ENCODE data around the gene IL27RA.

The IL27RA gene

DNA sequence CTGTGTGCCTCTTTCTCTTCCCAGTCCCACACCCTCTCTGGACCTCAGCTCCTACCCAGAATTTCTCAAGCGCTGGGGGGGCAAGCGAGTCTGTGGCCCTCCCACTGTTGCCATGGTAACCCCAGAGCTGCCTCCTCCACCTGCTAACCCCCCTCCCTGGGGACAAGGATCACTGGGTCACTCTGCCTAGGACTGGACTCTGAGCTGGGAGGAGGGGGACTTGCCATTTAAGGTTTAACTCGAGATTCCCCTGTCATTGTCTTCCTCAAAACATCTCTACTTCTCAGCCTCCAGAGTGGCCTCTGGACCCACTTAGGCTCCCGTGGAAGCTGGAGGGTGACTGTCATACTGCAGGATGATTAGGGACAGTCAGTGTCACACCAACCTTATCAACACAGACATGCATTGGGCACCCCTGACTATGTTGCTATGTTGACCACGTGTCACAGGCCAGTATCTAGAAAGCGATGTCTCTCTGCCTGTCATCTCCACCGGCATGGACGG lies 28.1 kb downstream of the IL27RA start:
- DNase-seq (ENCODE audit: low read depth): no peak

DNA sequence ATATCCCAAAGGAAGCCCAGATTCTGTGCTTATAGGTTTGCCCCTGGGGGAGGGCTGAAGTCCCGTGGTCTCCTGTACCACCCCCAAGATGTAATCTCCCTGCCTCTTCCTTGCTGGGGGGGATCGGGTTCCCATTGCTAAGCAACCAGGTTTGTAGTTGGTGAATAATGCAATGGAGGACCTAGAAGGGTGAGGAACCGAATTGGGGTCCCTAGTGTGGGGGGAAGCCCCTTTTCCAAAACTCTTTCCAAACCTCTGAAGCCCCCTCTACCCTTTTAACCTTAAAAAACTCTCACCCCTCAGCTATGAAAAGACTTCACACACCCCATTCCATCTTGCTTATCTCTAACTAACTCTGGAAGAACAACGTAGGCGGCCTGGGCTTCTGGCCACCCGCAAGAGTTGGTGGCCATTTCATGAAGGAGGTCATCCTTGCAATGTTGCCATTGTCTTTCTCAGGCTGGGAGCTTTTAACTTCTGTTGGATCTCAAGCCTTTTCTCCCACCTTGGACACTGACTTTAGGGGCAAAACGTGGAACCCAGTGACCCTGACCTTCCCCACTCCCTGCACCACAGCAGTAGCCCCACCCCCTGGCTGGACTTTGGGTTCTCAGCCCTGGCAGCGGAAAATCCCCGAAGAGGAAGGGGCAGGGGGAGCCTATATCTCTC lies 29.7 kb downstream of the IL27RA start:
- no peak for DNase-seq (ENCODE audit: low read depth)

GRCh38 chr19:14061751-14062557 lies 30.4 kb downstream of the IL27RA start, which contains the start of gene PALM3:
Gene PALM3 (minus strand): TSS chr19:14062076. CDS start chr19:14061980, 96 bp downstream.
- DNase-seq (ENCODE audit: low read depth): no peak

- no peak for DNase-seq (ENCODE audit: low read depth)
These were observed 30.9 kb downstream of the IL27RA start for GRCh38 chr19:14062558-14062855.

DNA sequence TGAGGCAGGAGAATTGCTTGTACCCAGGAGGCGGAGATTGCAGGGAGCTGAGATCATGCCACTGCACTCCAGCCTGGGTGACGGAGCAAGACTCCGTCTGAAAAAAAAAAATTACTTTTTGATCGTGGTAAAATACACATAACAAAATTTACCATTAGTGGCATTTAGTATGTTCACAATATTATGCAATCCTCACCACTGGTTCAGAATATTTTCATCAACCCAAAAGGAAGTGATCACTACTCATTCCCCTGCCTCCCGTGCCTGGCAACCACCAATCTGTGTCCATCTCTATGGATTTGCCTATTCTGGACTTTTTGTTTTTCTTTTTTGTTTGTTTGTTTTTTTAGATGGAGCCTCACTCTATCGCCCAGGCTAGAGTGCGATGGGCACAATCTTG lies 31.5 kb downstream of the IL27RA start:
- DNase-seq (ENCODE audit: low read depth): no peak

DNA sequence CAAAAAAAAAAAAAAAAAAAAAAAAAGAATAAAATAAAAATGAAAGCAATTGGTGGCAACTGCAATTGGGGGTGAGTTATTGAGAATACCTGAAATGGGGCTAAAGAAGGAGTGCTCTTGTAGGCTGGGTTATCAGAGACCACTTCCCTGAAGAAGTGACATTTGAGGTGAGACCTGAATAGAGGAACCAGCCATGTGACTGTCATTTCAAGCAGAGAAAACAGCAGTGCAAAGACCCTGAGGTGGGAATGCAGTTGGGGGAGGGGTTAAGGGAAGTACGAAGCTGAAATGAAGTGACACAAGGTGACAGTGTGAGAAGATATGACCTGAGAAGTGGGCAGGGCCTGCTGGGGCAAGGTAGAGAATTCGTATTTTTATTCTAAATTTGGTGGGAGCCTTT lies 34.6 kb downstream of the IL27RA start:
- no peak for DNase-seq (ENCODE audit: low read depth)

DNA sequence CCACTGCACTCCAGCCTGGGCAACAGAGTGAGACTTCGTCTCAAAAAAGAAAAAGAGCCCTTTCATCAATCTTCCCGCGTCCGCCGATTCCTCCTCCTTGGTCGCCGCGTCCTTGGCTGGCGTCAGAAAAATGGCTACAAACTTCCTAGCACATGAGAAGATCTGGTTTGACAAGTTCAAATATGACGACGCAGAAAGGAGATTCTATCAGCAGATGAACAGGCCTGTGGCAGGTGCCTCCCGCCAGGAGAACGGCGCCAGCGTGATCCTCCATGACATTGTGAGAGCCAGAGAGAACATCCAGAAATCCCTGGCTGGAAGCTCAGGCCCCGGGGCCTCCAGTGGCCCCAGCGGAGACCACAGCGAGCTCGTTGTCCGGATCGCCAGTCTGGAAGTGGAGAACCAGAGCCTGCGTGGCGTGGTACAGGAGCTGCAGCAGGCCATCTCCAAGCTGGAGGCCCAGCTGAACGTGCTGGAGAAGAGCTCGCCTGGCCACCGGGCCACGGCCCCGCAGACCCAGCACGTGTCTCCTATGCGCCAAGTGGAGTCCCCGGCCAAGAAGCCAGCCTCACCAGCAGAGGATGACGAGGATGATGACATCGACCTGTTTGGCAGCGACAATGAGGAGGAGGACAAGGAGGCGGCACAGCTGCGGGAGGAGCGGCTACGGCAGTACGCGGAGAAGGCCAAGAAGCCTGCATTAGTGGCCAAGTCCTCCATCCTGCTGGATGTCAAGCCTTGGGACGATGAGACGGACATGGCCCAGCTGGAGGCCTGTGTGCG lies 38.9 kb downstream of the IL27RA start:
- no peak for DNase-seq (ENCODE audit: low read depth)

DNA sequence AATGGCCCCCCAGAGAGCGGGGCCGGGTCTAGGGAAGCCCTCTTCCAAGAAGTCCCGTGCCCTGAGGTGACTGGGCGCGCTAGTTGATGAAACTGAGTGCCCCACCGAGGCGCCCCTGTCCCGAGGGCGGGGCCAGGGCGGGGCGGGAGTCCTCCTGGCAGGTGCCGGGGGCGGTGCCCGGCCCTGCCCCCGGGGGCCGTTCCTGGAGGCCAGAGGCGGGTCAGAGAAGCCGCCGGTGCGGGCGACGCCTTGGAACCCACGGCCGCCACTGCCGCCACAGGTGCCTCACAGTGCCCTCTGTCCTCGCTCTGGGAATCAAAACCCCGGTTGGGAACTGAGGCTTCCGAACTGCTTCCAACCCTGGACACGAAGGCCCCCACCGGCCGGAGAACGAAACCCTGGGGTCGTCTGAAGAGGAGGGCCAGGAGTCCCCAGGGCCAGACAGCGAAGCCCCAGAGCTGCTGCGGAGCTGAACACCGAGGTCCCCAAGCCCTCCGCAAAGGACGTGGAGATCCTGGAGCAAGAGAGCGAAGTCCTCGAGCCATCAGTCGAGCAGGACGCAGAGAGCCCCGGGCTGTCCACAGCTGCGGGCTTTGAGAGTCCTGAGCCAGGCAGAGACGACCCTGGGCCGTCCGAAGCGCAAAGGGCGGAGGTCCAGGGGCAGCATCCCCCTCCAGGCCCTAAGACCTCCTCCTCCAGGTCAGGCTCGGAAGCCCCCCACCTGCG lies 41.1 kb downstream of the IL27RA start, which contains the start of gene MISP3:
TSS of gene MISP3 (plus strand) at position 252 of the 726 bp plus-strand sequence. CDS start 524 bp downstream, outside the sequence.
- no peak for DNase-seq (ENCODE audit: low read depth)

DNA sequence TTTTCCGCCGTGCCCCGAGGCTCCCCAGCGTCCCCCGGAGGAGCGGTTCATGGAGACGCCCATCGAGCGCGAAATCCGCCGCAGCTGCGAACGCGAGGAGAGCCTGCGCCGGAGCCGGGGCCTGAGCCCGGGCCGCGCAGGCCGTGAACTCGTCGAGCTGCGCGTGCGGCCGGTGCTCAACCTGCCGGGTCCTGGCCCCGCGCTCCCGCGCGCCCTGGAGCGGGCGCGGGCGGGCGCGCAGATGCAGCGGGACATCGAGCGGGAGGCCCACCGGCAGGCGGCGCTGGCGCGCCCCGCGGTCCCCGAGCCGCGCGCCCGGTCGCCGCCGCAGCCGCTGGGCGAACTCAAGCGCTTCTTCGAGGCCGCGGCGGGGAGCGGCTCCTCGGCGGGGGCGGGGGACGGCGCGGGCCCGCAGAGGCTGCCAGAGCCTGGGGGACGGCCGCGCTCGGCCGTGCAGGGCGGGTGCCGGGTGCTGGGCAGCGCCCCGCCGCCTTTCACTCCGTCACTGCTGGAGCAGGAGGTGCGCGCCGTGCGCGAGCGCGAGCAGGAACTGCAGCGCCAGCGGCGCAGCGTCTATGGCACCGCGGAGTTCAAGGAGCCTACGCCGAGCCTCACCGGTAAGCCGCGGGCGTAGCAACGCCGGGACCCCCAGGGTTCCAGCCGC lies 41.8 kb downstream of the IL27RA start:
- DNase-seq (ENCODE audit: low read depth): no peak

- no peak for DNase-seq (ENCODE audit: low read depth)
These were observed 42.6 kb downstream of the IL27RA start for GRCh38 chr19:14073925-14074838.

- DNase-seq (ENCODE audit: low read depth): no peak
These were observed 46.8 kb downstream of the IL27RA start for GRCh38 chr19:14078411-14078810.

DNA sequence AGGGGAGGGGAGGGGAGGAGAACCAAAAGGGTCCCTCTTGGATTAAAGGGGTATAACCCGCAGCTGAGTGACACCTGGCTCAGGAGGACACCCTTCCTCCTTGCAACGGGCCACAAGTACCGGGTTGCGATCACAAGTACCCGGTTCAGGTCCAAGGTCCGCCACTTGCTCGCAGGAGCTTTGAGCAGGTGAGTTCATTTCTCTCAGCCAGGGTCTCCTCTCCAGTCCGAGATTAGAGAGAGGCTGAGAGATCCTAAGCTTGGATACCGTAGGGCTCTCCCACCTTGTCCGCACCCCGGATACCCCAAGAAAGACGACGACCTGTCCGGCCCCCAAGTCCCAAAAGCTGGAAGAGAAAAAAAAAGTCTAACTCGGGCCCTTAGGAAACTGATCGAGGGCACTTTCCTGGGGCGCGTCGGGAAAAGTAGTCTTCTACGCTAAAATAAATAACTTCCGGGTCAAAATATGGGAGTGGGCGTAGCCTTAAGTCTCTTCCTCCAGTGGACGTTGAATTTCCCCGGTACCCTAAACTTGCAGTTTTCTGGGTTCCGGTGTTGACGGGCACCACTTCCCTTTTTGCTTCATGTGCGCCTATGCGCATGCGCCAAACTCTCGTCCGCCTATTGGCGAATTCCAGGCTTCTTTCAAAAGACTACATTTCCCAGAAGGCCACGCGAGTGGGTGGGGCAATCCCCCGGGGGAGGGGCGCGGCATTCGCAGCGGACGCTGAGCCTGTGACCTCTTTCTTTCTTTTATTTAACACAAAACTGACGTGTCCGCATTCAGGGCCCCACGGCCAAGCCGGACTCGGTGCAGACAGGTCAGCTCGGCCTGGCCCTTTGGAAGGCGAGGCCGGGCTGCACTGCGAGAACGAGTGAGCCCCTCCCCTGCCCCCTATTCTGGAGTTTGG lies 49.6 kb downstream of the IL27RA start:
- peak; percentile 97 for DNase-seq (ENCODE audit: low read depth)

GRCh38 chr19:14081797-14082674 lies 50.5 kb downstream of the IL27RA start:
- DNase-seq (ENCODE audit: low read depth): no peak

GRCh38 chr19:14082675-14082960 lies 51.1 kb downstream of the IL27RA start:
- DNase-seq (ENCODE audit: low read depth): no peak

DNA sequence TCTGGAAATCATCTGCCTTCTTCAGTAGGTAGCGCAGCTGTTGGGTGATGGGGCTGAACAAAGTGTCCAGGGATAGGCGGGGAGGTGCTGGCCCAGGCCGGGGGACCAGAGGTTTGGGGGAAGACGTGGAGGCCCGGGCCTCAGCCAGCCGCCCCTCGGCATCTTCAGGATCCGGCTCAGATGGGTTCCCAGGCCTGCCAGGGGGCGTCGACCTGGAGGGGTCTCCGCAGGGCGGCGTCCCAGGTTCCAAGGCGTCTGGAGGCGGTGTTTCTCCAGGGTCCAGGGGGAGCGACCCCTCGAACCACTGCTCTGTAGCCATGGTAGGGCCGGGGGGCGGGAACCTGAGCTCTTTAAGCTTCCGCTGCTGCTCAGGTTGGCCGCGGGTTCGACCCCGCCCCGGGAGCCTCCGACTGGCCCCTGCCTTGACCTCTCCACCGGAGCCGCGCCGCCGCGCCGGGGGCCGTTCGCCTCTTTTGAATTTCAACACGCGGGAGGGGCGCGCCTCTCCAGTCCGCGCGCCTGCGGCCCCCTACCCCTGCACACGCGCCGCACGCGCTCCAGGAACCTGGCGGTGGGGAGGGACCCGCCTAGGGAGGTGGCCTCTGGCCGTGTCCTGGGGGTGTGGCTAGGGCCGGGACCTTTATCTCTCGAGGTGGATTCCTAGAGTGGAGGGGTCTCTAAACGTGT lies 53.9 kb downstream of the IL27RA start, which contains the start of gene C19orf67:
TSS of gene C19orf67 (minus strand) at position 475 of the 687 bp plus-strand sequence. CDS start at position 319, 156 bp downstream.
- DNase-seq (ENCODE audit: low read depth): no peak

DNA sequence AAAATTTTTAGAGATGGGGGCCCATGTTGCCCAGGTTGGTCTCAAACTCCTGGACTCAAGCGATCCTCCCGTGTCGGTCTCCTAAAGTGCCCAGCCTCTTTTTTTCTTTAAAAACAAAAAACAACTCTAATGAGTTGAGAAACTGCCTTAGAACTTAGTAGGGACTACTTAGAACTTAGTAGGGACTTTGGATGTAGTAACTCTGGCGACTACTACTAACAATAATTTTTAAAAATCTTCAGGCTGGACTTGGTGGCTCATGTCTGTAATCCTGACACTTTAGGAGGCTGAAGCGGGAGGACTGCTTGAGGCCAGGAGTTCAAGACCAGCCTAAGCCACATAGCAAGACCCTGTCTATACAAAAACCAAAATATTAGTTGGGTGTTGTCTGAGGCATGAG lies 54.5 kb downstream of the IL27RA start:
- DNase-seq (ENCODE audit: low read depth): no peak

DNA sequence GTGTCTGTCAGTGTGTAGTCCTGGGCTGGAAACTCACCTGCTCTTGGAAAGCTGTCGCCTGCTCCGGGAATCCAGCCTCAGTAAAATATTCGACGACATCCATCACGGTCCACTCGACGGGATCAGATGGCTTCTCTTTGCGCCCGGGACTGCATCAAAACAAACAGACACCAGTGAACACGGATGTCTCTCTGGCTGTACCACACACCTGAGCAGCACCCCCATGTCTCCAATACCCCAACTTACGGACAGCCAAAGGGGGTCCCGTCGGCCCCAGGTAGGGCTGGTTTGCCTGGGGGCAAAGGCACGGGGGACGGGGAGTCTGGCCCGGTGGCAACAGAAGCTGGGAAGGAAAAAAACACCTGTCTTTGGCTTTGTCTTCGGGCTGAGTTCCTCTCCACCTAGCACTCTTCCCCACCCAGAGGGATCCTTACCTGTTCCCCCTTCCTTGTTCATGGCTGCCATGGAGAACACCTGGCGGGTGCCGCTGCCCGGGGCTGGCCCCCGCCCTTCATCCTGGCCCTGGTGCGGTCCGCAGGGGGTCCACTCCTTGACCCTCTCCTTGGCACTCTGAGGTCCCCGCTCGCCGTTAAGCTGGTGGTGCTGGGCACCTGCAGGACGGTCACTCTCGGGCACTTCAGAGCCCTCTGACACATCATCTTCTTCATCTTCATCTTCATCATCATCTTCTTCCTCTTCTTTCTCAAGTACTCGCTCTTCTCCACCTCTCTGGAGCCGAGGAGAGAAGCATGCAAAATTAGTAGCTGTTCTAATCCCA lies 57.3 kb downstream of the IL27RA start:
- no peak for DNase-seq (ENCODE audit: low read depth)
